Memory B cell (primary cell): Measurements from ENCODE around the gene ZNF433.

Experiments used
- ATAC-seq: fragments of 150-1000 bp; cut with Tn5 transposase; 2 replicates; pipeline ENCODE4 v1.10.0; 2021; ENCODE audit warnings: low read depth, mild to moderate bottlenecking, moderate library complexity
- DNase-seq, 2 donors: peaks; one replicate each; pipeline ENCODE4 v3.0.0; 2022; ENCODE audit warnings: low spot score in 2 of 2
- H3K27ac Mint-ChIP-seq: one replicate; pipeline ENCODE4 v1.8.0; 2022; ENCODE audit warnings: mild to moderate bottlenecking, moderate library complexity, mixed read lengths
- H3K27me3 Mint-ChIP-seq: one replicate; pipeline ENCODE4 v1.8.0; 2022; ENCODE audit warnings: mixed read lengths
- H3K36me3 Mint-ChIP-seq: one replicate; pipeline ENCODE4 v1.8.0; 2022; ENCODE audit warnings: mild to moderate bottlenecking, mixed read lengths
- H3K4me1 Mint-ChIP-seq: one replicate; pipeline ENCODE4 v1.8.0; 2022; ENCODE audit warnings: mixed read lengths
- H3K4me3 Mint-ChIP-seq: one replicate; pipeline ENCODE4 v1.8.0; 2022; ENCODE audit warnings: mild to moderate bottlenecking, moderate library complexity, mixed read lengths
- H3K9me3 Mint-ChIP-seq: one replicate; pipeline ENCODE4 v1.8.0; 2022; ENCODE audit warnings: mixed read lengths

Gene ZNF433

GRCh38 chr19:11978492-11979100 lies 56.9 kb downstream of the ZNF433 start:
- no peak overlapping the region for H3K4me3 Mint-ChIP-seq

GRCh38 chr19:11973019-11973810 lies 62.3 kb downstream of the ZNF433 start:
- no peak overlapping the region for H3K4me3 Mint-ChIP-seq
- DNase-seq (no peak), ATAC-seq (no peak)
- H3K27ac Mint-ChIP-seq, result no peak overlapping the region
- H3K4me1 Mint-ChIP-seq, result peaks cover 7% of the 10 kb centered on the region
- H3K27me3 Mint-ChIP-seq, result no peaks in the 10 kb centered on the region
- peaks cover 5% of the 10 kb centered on the region for H3K9me3 Mint-ChIP-seq
- H3K36me3 Mint-ChIP-seq, result peaks cover 43% of the 10 kb centered on the region

More at GRCh38 chr19:11978492-11979100, 56.9 kb downstream of the ZNF433 start:
- ATAC-seq (no peak), DNase-seq (no peak)
- no peaks in the 10 kb centered on the region for H3K27me3 Mint-ChIP-seq
- H3K4me1 Mint-ChIP-seq, result peaks cover 3% of the 10 kb centered on the region
- H3K36me3 Mint-ChIP-seq, result peaks cover 40% of the 10 kb centered on the region
- H3K9me3 Mint-ChIP-seq, result peaks cover 9% of the 10 kb centered on the region
- no peak overlapping the region for H3K27ac Mint-ChIP-seq

DNA sequence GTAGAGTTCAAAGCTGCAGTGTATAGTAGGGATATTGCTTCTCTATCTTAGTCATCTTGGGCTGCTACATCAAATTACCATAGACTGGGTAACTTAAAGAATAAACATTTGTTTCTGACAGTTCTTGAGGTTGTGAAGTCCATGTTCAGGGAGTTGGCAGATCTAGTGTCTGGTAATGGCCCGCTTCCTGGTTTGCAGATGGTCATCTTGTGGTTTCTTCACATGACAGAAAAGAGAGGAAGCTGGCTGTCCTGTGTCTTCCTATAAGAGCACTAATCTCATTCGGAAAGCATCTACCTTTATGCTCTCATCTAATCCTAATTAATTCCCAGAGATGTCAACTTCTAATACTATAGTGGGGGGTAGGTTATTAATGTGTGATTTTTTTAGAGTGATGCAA lies 64.4 kb downstream of the ZNF433 start:
- DNase-seq, result no peak
- peaks cover 9% of the 10 kb centered on the region for H3K4me1 Mint-ChIP-seq
- H3K27me3 Mint-ChIP-seq, result no peaks in the 10 kb centered on the region
- no peak overlapping the region for H3K27ac Mint-ChIP-seq
- ATAC-seq, result no peak
- H3K36me3 Mint-ChIP-seq, result peaks cover 32% of the 10 kb centered on the region
- H3K9me3 Mint-ChIP-seq, result peaks cover 4% of the 10 kb centered on the region
- H3K4me3 Mint-ChIP-seq, result no peak overlapping the region

- Mint-ChIP-seq H3K4me1 (peaks cover 13% of the 10 kb centered on the region), H3K36me3 (peaks cover 32% of the 10 kb centered on the region), H3K27ac (no peak overlapping the region), H3K4me3 (no peak overlapping the region), H3K9me3 (peaks cover 4% of the 10 kb centered on the region), H3K27me3 (no peaks in the 10 kb centered on the region)
- DNase-seq, result no peak
- ATAC-seq, result no peak
Measured at GRCh38 chr19:11970174-11970573, 65.3 kb downstream of the ZNF433 start.

DNA sequence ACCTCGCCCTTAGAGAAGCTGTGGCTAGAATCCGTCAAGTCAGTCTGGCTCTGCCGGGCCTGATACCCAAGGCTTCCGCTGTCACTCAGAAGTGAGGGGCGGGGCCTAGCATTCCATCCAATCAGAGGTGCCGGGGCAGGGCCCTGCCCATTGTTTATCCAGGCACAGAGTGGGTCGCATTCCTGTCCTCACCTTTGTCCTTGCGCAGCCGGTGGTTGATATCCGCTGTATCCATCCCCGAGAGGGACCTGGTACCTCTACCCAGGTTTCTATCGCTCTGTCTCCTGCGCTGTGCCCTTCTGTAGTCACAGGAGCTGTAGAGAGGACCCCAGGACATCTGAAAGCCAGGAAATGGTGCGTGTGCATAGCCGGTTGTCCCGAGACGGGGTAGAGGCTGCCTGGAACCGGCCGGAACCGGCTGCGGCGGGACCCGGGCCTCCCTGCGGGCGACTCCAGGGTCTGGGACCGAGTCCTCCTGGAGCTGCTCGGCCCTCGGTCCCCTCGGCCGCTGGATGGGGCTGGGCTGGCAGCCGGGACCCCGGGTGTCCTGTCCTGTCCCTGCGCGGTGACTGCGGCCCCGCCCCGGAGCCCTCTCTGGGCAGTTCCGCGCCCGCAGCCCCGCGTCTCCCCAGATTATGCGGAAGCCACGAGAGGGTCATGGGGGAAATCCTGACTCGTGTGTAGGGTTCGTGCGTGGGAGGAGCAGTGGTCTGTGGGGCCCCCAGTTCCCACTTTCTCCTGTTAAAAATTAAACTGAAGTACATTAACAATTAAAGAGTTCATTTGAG lies 70.4 kb downstream of the ZNF433 start, which contains the start of gene ZNF763:
TSS of gene ZNF763 (plus strand) at position 183 of the 788 bp plus-strand sequence. CDS start at position 352, 169 bp downstream.
- peaks cover 18% of the 10 kb centered on the region for H3K4me1 Mint-ChIP-seq
- H3K9me3 Mint-ChIP-seq, result no peaks in the 10 kb centered on the region
- ATAC-seq (peak; percentile 88), DNase-seq (peak; percentile 84 to 88)
- H3K27me3 Mint-ChIP-seq, result no peaks in the 10 kb centered on the region
- peak within 1 kb of the TSS; percentile 89 for H3K27ac Mint-ChIP-seq
- H3K36me3 Mint-ChIP-seq, result peaks cover 14% of the 10 kb centered on the region
- peak within 1 kb of the TSS; percentile 97 for H3K4me3 Mint-ChIP-seq
